DOHH2 (cell line): ENCODE measurements around the gene PPP1R27.
A peak's percentile ranks its signal among the peaks of the same experiment; 100 is the strongest.

Experiments used
- H3F3A ChIP-seq: fragments of 200-600 bp; sonication (generic), shearing (Covaris generic); 2 replicates; pipeline ENCODE4 v1.6.0; 2016; ENCODE audit warnings: antibody characterized with exemption, mild to moderate bottlenecking; ENCODE audit not compliant: control insufficient read depth, insufficient read depth
- H3K27ac ChIP-seq: fragments of 200-600 bp; sonication (generic); 2 replicates; pipeline ENCODE4 v1.5.1; 2014; ENCODE audit warnings: low read depth, mild to moderate bottlenecking, low read length, moderate library complexity
- H3K27me3 ChIP-seq: fragments of 200-600 bp; sonication (generic); 2 replicates; pipeline ENCODE4 v1.6.1; 2014; ENCODE audit warnings: mild to moderate bottlenecking, low read length, mixed read lengths; ENCODE audit not compliant: control insufficient read depth
- H3K36me3 ChIP-seq: fragments of 200-600 bp; sonication (generic); 2 replicates; pipeline ENCODE4 v1.6.1; 2014; ENCODE audit warnings: mild to moderate bottlenecking, low read length, moderate library complexity, mixed read lengths; ENCODE audit not compliant: control insufficient read depth
- H3K4me1 ChIP-seq: fragments of 200-600 bp; sonication (generic); 2 replicates; pipeline ENCODE4 v1.6.1; 2014; ENCODE audit warnings: mild to moderate bottlenecking, low read length, mixed read lengths; ENCODE audit not compliant: control insufficient read depth
- H3K4me2 ChIP-seq: fragments of 200-600 bp; sonication (generic); 2 replicates; pipeline ENCODE4 v1.6.0; 2014; ENCODE audit warnings: mild to moderate bottlenecking, low read length, moderate library complexity
- H3K4me3 ChIP-seq: fragments of 200-600 bp; sonication (generic); 2 replicates; pipeline ENCODE4 v1.5.1; 2014; ENCODE audit warnings: mild to moderate bottlenecking, low read length, mixed read lengths
- H3K79me2 ChIP-seq: fragments of 200-600 bp; sonication (generic); 2 replicates; pipeline ENCODE4 v1.6.1; 2014; ENCODE audit warnings: mild to moderate bottlenecking, low read length, mixed read lengths; ENCODE audit not compliant: control insufficient read depth
- H3K9me2 ChIP-seq: fragments of 200-600 bp; sonication (generic); replicated peaks from 2 replicates; pipeline ENCODE4 v1.6.1; 2014; ENCODE audit warnings: mild to moderate bottlenecking, low read length, mixed read lengths; ENCODE audit not compliant: control insufficient read depth
- H3K9me3 ChIP-seq: fragments of 200-600 bp; sonication (generic); 2 replicates; pipeline ENCODE4 v1.6.1; 2014; ENCODE audit warnings: antibody characterized with exemption, low read length, mixed read lengths; ENCODE audit not compliant: control insufficient read depth, insufficient read depth
- H4K20me1 ChIP-seq: fragments of 200-600 bp; sonication (generic); 2 replicates; pipeline ENCODE4 v1.6.0; 2014; ENCODE audit warnings: low read depth, mild to moderate bottlenecking, antibody characterized with exemption, low read length, moderate library complexity; ENCODE audit not compliant: control insufficient read depth, insufficient read depth
- EZH2phosphoT487 ChIP-seq: fragments of 200-600 bp; sonication (generic); IDR thresholded peaks from 2 replicates; pipeline ENCODE4 v1.6.1; 2017; ENCODE audit warnings: borderline replicate concordance, mild to moderate bottlenecking, antibody characterized with exemption, low read length, moderate library complexity, mixed read lengths
- TF ChIP-seq, protein P1 (sequence below): fragments of 200-600 bp; sonication (generic); IDR thresholded peaks from one replicate; pipeline ENCODE4 v1.5.1; 2014; ENCODE audit warnings: antibody characterized with exemption, mild to moderate bottlenecking, low read depth, low read length; ENCODE audit not compliant: poor library complexity, severe bottlenecking

Gene PPP1R27

DNA sequence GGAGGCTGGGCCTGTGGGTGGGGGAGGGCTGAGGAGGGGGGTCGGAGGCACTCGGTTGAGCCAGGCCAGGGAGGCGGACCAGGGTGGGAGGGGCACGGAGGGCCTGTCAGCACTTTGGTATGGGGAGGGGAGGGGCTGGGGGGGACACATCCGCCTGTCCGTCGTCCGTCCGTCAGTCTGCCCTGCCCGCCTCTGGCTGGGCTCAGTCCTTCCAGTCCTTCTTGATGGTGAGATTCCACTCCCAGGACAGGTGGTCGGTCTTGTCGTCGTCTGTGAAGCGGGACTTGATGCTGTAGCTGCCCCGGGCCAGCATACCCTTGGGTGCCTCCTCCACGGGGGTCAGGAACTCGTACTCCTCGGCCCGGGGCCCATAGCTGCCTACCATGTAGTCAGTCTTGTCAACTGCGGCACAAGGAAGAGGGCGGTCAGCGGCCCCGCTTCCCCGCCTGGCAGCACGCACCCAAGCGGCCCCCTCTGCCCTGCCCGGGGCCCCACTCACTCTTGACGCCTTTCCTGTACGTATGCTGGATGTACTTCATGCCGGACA lies 33.9 kb upstream of the PPP1R27 start:
- peaks cover 44% of the 10 kb centered on the region for H3F3A ChIP-seq
- H4K20me1 ChIP-seq, result no peaks in the 10 kb centered on the region

DNA sequence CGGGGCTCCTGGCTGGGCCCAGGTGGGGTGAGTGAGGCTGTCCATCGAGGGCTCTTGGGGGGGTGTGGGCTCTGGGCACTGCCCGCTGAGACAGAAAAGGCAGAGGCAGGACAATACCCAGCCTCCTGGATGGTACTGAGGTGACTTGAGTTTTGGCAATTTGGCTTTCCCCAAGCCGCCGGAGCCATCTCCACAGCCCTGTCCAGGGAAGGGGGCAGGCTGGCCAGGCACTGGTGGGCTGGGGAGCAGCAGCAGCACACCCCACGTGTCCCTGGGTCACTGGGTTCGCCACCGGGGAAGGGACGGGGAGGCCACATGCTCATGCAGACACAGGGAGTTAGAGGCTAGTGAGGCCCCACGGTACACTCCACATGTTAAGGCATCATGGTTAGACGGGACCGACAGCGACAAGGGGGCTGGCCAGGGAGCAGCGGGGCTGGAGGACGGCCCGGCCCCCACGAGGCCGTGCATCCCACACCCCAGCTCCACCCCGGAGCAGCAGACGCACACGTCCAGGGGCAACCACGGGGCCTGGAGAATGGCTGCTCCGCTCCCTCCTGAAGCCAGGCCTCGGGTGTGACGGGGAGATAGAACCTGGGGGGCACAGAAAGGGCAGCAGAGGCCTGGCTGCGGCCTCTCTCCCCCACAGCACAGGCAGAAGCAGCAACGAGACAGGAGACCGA lies 33.3 kb upstream of the PPP1R27 start:
- no peak overlapping the region for H3K4me3 ChIP-seq
- H4K20me1 ChIP-seq, result 0 out of 2 replicates have a peak, but pooled peaks cover 4% of the 10 kb centered on the region
- H3K4me2 ChIP-seq, result no peak overlapping the region
- H3K27ac ChIP-seq, result no peak overlapping the region
- peaks cover 81% of the 10 kb centered on the region for H3K36me3 ChIP-seq
- H3F3A ChIP-seq, result peaks cover 40% of the 10 kb centered on the region
- TF ChIP-seq, protein P1, sequence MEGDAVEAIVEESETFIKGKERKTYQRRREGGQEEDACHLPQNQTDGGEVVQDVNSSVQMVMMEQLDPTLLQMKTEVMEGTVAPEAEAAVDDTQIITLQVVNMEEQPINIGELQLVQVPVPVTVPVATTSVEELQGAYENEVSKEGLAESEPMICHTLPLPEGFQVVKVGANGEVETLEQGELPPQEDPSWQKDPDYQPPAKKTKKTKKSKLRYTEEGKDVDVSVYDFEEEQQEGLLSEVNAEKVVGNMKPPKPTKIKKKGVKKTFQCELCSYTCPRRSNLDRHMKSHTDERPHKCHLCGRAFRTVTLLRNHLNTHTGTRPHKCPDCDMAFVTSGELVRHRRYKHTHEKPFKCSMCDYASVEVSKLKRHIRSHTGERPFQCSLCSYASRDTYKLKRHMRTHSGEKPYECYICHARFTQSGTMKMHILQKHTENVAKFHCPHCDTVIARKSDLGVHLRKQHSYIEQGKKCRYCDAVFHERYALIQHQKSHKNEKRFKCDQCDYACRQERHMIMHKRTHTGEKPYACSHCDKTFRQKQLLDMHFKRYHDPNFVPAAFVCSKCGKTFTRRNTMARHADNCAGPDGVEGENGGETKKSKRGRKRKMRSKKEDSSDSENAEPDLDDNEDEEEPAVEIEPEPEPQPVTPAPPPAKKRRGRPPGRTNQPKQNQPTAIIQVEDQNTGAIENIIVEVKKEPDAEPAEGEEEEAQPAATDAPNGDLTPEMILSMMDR, result no peak
- TF ChIP-seq EZH2phosphoT487, result no peak
- H3K9me3 ChIP-seq, result no peaks in the 10 kb centered on the region
- peaks cover 68% of the 10 kb centered on the region for H3K79me2 ChIP-seq
- H3K9me2 ChIP-seq, result no peaks in the 10 kb centered on the region
- H3K4me1 ChIP-seq, result peaks cover 59% of the 10 kb centered on the region
- H3K27me3 ChIP-seq, result no peaks in the 10 kb centered on the region

More for the DNA sequence above, 33.9 kb upstream of the PPP1R27 start:
- Histone ChIP-seq H3K9me3 (no peaks in the 10 kb centered on the region), H3K4me2 (peak overlapping the region; percentile 86), H3K4me3 (0 out of 2 replicates have a peak overlapping the region, but pooled peaks have one; percentile 97), H3K4me1 (peaks cover 59% of the 10 kb centered on the region), H3K79me2 (peaks cover 62% of the 10 kb centered on the region), H3K9me2 (no peaks in the 10 kb centered on the region), H3K27me3 (no peaks in the 10 kb centered on the region), H3K36me3 (peaks cover 76% of the 10 kb centered on the region), H3K27ac (no peak overlapping the region)
- TF ChIP-seq, protein P1, result no peak
- TF ChIP-seq EZH2phosphoT487, result no peak

DNA sequence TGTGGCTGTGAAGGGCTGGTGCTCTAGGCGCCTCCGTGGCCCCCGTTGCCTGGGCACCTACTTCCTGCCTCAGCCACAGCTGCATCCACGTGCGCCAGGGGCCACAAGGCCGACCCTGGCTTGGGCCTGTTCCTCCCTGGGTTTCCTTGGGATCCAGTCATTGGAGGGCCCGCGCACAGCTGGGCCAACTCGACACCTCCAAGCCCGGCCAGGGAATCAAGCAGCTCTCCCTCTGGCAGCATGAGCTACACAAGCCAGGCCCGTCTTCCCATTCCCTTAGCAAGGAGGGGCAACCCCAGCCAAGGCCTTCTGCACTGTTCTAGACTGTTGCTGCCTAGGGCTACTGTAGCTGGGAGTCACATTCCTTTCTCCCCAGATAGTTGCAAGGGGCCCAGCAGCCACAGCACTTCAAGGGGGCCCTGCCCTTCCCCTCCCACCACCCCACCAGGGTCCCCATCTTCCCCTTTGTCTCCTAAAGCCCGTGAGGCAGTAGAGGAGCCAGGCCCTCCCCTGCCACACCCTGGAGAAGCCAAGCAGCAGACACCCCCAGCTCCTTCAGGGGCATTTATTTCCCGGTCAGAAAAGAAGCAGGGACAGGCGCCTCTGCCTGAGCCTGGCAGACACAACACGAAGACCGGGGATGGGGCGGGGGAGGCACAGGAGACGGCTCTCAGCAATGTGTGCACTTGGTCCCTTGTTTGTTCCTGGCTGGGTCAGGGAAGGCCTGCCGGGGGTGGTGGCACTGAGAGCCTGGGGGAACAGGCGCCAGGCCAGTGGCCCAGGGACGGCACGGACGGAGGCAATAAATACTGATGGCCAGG lies 32.5 kb upstream of the PPP1R27 start:
- no peaks in the 10 kb centered on the region for H3K27me3 ChIP-seq
- peaks cover 68% of the 10 kb centered on the region for H3K79me2 ChIP-seq
- H4K20me1 ChIP-seq, result 0 out of 2 replicates have a peak, but pooled peaks cover 5% of the 10 kb centered on the region
- H3K9me3 ChIP-seq, result no peaks in the 10 kb centered on the region
- H3K27ac ChIP-seq, result peak overlapping the region; percentile 36
- TF ChIP-seq, protein P1, result no peak
- H3F3A ChIP-seq, result peaks cover 35% of the 10 kb centered on the region
- peaks cover 83% of the 10 kb centered on the region for H3K36me3 ChIP-seq
- peaks cover 59% of the 10 kb centered on the region for H3K4me1 ChIP-seq
- no peaks in the 10 kb centered on the region for H3K9me2 ChIP-seq
- no peak overlapping the region for H3K4me3 ChIP-seq
- H3K4me2 ChIP-seq, result peak overlapping the region; percentile 2; the same call in 1 of the 2 replicates
